IMR-90 (cell line): ENCODE data around the gene CDHR2. TPM values are rescaled to one million over a fixed set of nuclear protein-coding genes. Genes with fewer than 3 reads are reported as not detected.

Source experiments
- ATAC-seq: fragments of 200-7000 bp; cut with Tn5 transposase; 2 replicates; pipeline ENCODE4 v1.9.1; 2020; ENCODE audit warnings: low read depth, mild to moderate bottlenecking, moderate library complexity
- BruUV-seq: library from RNA; stranded (reverse); fragments of 400-500 nt; replicated peaks from 2 replicates; lab custom pipeline; 2021; lab: Mats Ljungman, UMichigan
- CTCF ChIA-PET: fragments of 300-600 bp; formaldehyde crosslinking; extraction: SDS; loops from one replicate; lab custom pipeline; 2021; ENCODE audit warnings: antibody characterized with exemption; lab: Yijun Ruan, JAX
- POLR2A ChIA-PET: fragments of 300-600 bp; sonication (Branson Sonifier 250); formaldehyde crosslinking; loops from one replicate; lab custom pipeline; 2022; ENCODE audit warnings: antibody characterized with exemption; ENCODE audit not compliant: unreplicated experiment; lab: Charles Lee
- DNase-seq: peaks from one replicate; pipeline ENCODE4 v3.0.0; 2013
- H2AFZ ChIP-seq: replicated peaks from 2 replicates; pipeline ENCODE3; 2013; ENCODE audit warnings: low read length, mild to moderate bottlenecking; ENCODE audit not compliant: poor library complexity
- H2AK5ac ChIP-seq: 2 replicates; pipeline ENCODE4 v1.6.1; 2013; ENCODE audit warnings: low read depth, low read length, inconsistent platforms
- H2AK9ac ChIP-seq: replicated peaks from 2 replicates; pipeline ENCODE3; 2013; ENCODE audit warnings: mild to moderate bottlenecking, low read depth, low read length, moderate library complexity; ENCODE audit not compliant: poor library complexity
- H2BK120ac ChIP-seq: 2 replicates; pipeline ENCODE4 v1.6.1; 2013; ENCODE audit warnings: low read depth, low read length, inconsistent platforms
- H2BK15ac ChIP-seq: 3 replicates; pipeline ENCODE4 v1.6.1; 2013; ENCODE audit warnings: low read depth, low read length, inconsistent platforms
- H2BK20ac ChIP-seq: 2 replicates; pipeline ENCODE4 v1.6.1; 2013; ENCODE audit warnings: low read depth, mild to moderate bottlenecking, inconsistent platforms, low read length, moderate library complexity
- H2BK5ac ChIP-seq: 2 replicates; pipeline ENCODE4 v1.6.1; 2013; ENCODE audit warnings: mild to moderate bottlenecking, low read depth, low read length, inconsistent platforms; ENCODE audit not compliant: poor library complexity, severe bottlenecking
- H3K14ac ChIP-seq: replicated peaks from 2 replicates; pipeline ENCODE4 v1.6.1; 2013; ENCODE audit warnings: low read depth, low read length, inconsistent platforms
- H3K18ac ChIP-seq: 2 replicates; pipeline ENCODE4 v1.6.1; 2013; ENCODE audit warnings: low read depth, low read length, control low read depth
- H3K23ac ChIP-seq: 2 replicates; pipeline ENCODE4 v1.6.1; 2013; ENCODE audit warnings: low read depth, low read length, inconsistent platforms
- H3K27ac ChIP-seq: 2 replicates; pipeline ENCODE4 v1.5.1; 2013; ENCODE audit warnings: mild to moderate bottlenecking, control low read depth, low read length; ENCODE audit not compliant: insufficient read depth
- H3K27me3 ChIP-seq: 2 replicates; pipeline ENCODE4 v1.6.1; 2013; ENCODE audit warnings: low read length; ENCODE audit not compliant: control insufficient read depth, insufficient read depth
- H3K36me3 ChIP-seq: 2 replicates; pipeline ENCODE4 v1.6.1; 2013; ENCODE audit warnings: low read length, mixed read lengths; ENCODE audit not compliant: control insufficient read depth, insufficient read depth
- H3K4ac ChIP-seq: 2 replicates; pipeline ENCODE4 v1.6.1; 2013; ENCODE audit warnings: low read depth, low read length, inconsistent platforms
- H3K4me1 ChIP-seq: 2 replicates; pipeline ENCODE4 v1.6.1; 2013; ENCODE audit warnings: low read length, mixed read lengths; ENCODE audit not compliant: control insufficient read depth, insufficient read depth
- H3K4me2 ChIP-seq: 2 replicates; pipeline ENCODE4 v1.6.1; 2013; ENCODE audit warnings: low read depth, mild to moderate bottlenecking, control low read depth, low read length, moderate library complexity
- H3K4me3 ChIP-seq: 2 replicates; pipeline ENCODE4 v1.5.1; 2013; ENCODE audit warnings: low read depth, mild to moderate bottlenecking, control low read depth, low read length, moderate library complexity; ENCODE audit not compliant: insufficient read depth
- H3K56ac ChIP-seq: 2 replicates; pipeline ENCODE4 v1.6.1; 2013; ENCODE audit warnings: low read length, inconsistent platforms; ENCODE audit not compliant: insufficient read depth; ENCODE audit errors: extremely low read depth
- H3K79me1 ChIP-seq, 2 experiments: 2 replicates each; pipeline ENCODE4 v1.6.1; 2013; ENCODE audit warnings: low read length in 2 of 2, inconsistent platforms in 1 of 2, low read depth in 1 of 2
- H3K9ac ChIP-seq: 2 replicates; pipeline ENCODE4 v1.6.1; 2013; ENCODE audit warnings: low read depth, low read length, control low read depth
- H3K9me1 ChIP-seq: 2 replicates; pipeline ENCODE4 v1.6.1; 2013; ENCODE audit warnings: low read length, inconsistent platforms; ENCODE audit not compliant: insufficient read depth
- H3K9me3 ChIP-seq: 2 replicates; pipeline ENCODE4 v1.6.1; 2013; ENCODE audit warnings: low read length; ENCODE audit not compliant: control insufficient read depth, insufficient read depth
- H4K20me1 ChIP-seq: 2 replicates; pipeline ENCODE4 v1.6.1; 2013; ENCODE audit warnings: low read length, inconsistent platforms; ENCODE audit not compliant: insufficient read depth
- H4K5ac ChIP-seq: 2 replicates; pipeline ENCODE4 v1.6.1; 2013; ENCODE audit warnings: mild to moderate bottlenecking, low read depth, low read length, control low read depth
- H4K8ac ChIP-seq, 2 experiments: 2 replicates each; pipeline ENCODE4 v1.6.1; 2013; ENCODE audit warnings: low read depth in 2 of 2, low read length in 2 of 2, control low read depth in 1 of 2, inconsistent platforms in 1 of 2
- H4K91ac ChIP-seq: 2 replicates; pipeline ENCODE4 v1.6.1; 2013; ENCODE audit warnings: low read depth, low read length, inconsistent platforms; ENCODE audit not compliant: insufficient read depth
- CEBPB ChIP-seq: IDR thresholded peaks from 2 replicates; pipeline ENCODE4 v1.6.1; 2012; ENCODE audit warnings: low read depth, low read length, improper control_type of control experiment
- CHD1 ChIP-seq: IDR thresholded peaks from 2 replicates; pipeline ENCODE4 v1.6.1; 2012; ENCODE audit warnings: low read depth, low read length, improper control_type of control experiment
- CTCF ChIP-seq: conservative IDR thresholded peaks from 2 replicates; pipeline ENCODE4 v1.5.1; 2012; ENCODE audit warnings: mild to moderate bottlenecking, low read depth, low read length, improper control_type of control experiment
- ELK1 ChIP-seq: fragments of 150-350 bp; IDR thresholded peaks from 2 replicates; pipeline ENCODE4 v1.6.1; 2016; ENCODE audit warnings: low read depth, mild to moderate bottlenecking, low read length, moderate library complexity, borderline replicate concordance
- FOS ChIP-seq: fragments of 150-350 bp; IDR thresholded peaks from 2 replicates; pipeline ENCODE4 v1.6.1; 2016; ENCODE audit warnings: low read depth, low read length
- MAFK ChIP-seq: IDR thresholded peaks from 2 replicates; pipeline ENCODE4 v1.6.1; 2012; ENCODE audit warnings: low read depth, low read length, improper control_type of control experiment
- MXI1 ChIP-seq: IDR thresholded peaks from 2 replicates; pipeline ENCODE4 v1.6.1; 2012; ENCODE audit warnings: low read depth, mild to moderate bottlenecking, low read length, moderate library complexity, borderline replicate concordance
- NFE2L2 ChIP-seq: fragments of 150-350 bp; IDR thresholded peaks from 2 replicates; pipeline ENCODE4 v1.6.1; 2016; ENCODE audit warnings: low read depth, mild to moderate bottlenecking, low read length
- POLR2A ChIP-seq: IDR thresholded peaks from 2 replicates; pipeline ENCODE4 v1.6.1; 2012; ENCODE audit warnings: mild to moderate bottlenecking, low read depth, low read length
- RAD21 ChIP-seq: IDR thresholded peaks from 2 replicates; pipeline ENCODE4 v1.6.1; 2012; ENCODE audit warnings: low read length, improper control_type of control experiment
- RCOR1 ChIP-seq: IDR thresholded peaks from 2 replicates; pipeline ENCODE4 v1.6.1; 2012; ENCODE audit warnings: mild to moderate bottlenecking, low read length, improper control_type of control experiment; ENCODE audit not compliant: insufficient replicate concordance
- SMC3 ChIP-seq: fragments of 150-350 bp; IDR thresholded peaks from 2 replicates; pipeline ENCODE4 v1.6.1; 2016; ENCODE audit warnings: low read depth, mild to moderate bottlenecking, antibody characterized with exemption, low read length, moderate library complexity
- USF2 ChIP-seq: fragments of 150-350 bp; IDR thresholded peaks from 2 replicates; pipeline ENCODE4 v1.6.1; 2017; ENCODE audit warnings: mild to moderate bottlenecking, antibody characterized with exemption, low read length, low read depth
- WGBS, 2 experiments: methylation state at CpG; one replicate each; pipeline versions ENCODE4 v1.1.5 to v1.1.7; 2013; ENCODE audit warnings: missing lambda C conversion rate in 2 of 2; ENCODE audit not compliant: insufficient read length in 1 of 2; ENCODE audit errors: extremely low coverage in 2 of 2; 5-methylcytosine and 5-hydroxymethylcytosine counted together
- dilution Hi-C: fragments of 300-500 bp; cut with HindIII; formaldehyde crosslinking; loops from one replicate; pipeline ENCODE4 v1.14.3; 2018; ENCODE audit warnings: low sequenced_read_pairs; ENCODE audit not compliant: unreplicated experiment
- in situ Hi-C: fragments of 300-500 bp; cut with MboI; formaldehyde crosslinking; loops from 3 replicates; pipeline ENCODE4 v1.14.3; 2019; ENCODE audit warnings: low sequenced_read_pairs, inconsistent platforms, mixed read lengths
- intact Hi-C: fragments of 100-400 bp; cut with micrococcal nuclease; formaldehyde crosslinking; loops from 2 replicates; pipeline ENCODE4 v1.10.0; 2022
- polyA plus RNA-seq, 3 experiments: library from polyadenylated mRNA; depleted of rRNA; stranded (reverse); fragments of >200 nt; gene quantifications; 2 replicates each; pipeline ENCODE4 v1.2.3, GENCODE V29; 2012; ENCODE audit warnings: low replicate concordance in 1 of 3
- total RNA-seq: library from RNA; depleted of rRNA; stranded (reverse); fragments of >200 nt; gene quantifications from 2 replicates; pipeline ENCODE4 v1.2.3, GENCODE V29; 2012

CDHR2 gene
- total and polyA plus RNA-seq, 2 of the 4 experiments (the other 2 are of a cell fraction) = not detected

- H2BK20ac ChIP-seq = no peak overlapping the region
- CTCF ChIA-PET = no interaction called here
- peak overlapping the region; percentile 38; the same call in 1 of the 2 replicates for H2BK120ac ChIP-seq
- peak overlapping the region; percentile 57; the same call in 1 of the 2 replicates for H3K14ac ChIP-seq
- H3K9me1 ChIP-seq = peaks cover 15% of the 10 kb centered on the region; the same call in 1 of the 2 replicates
- H3K4ac ChIP-seq = peak overlapping the region; percentile 74
- no TSS peak for BruUV-seq
- peak overlapping the region; percentile 97 for H2AFZ ChIP-seq
- dilution Hi-C loops (no loop called here), in situ Hi-C loops (no loop called here), intact Hi-C loops (loop anchor here (2.0 kb wide), 3 partner anchors 78 to 120 kb away; partner anchors contain the start of genes CLTB and FAF2)
- no peaks in the 10 kb centered on the region for H3K27me3 ChIP-seq
- peaks cover 28% of the 10 kb centered on the region for H4K20me1 ChIP-seq
- peak overlapping the region; percentile 99 for H2AK9ac ChIP-seq
- peak overlapping the region; percentile 85 for H3K27ac ChIP-seq
- H3K4me2 ChIP-seq = peak overlapping the region; percentile 76
- H3K9ac ChIP-seq = peak overlapping the region; percentile 74
- H2BK5ac ChIP-seq = peak overlapping the region; percentile 75
- ATAC-seq (peak; percentile 18), DNase-seq (peak; percentile 74)
- H3K18ac ChIP-seq = peak overlapping the region; percentile 8; the same call in 1 of the 2 replicates
- H3K23ac ChIP-seq = peak overlapping the region; percentile 48; the same call in 1 of the 2 replicates
- H3K9me3 ChIP-seq = no peaks in the 10 kb centered on the region
- peak overlapping the region; percentile 66 for H4K91ac ChIP-seq
- 0% methylated on average over 2 of the region's 43 CpGs; no CpG with 5 or more reads in 1 of the 2 experiments for WGBS, 2 experiments
- peak overlapping the region; percentile 34 to 66; a peak in 2 of 4 replicates for H4K8ac ChIP-seq
- H3K4me3 ChIP-seq = peak overlapping the region; percentile 69
- H3K56ac ChIP-seq = peak overlapping the region; percentile 68; the same call in 1 of the 2 replicates
- H4K5ac ChIP-seq = peak overlapping the region; percentile 3; the same call in 1 of the 2 replicates
- peak overlapping the region; percentile 54; the same call in 1 of the 2 replicates for H2AK5ac ChIP-seq
- peaks cover 24% of the 10 kb centered on the region for H3K4me1 ChIP-seq
- H3K36me3 ChIP-seq = peaks cover 7% of the 10 kb centered on the region
- H2BK15ac ChIP-seq = no peak overlapping the region
- H3K79me1 ChIP-seq = peaks cover 23 to 44% of the 10 kb centered on the region in 2 experiments
- POLR2A ChIA-PET = no interaction called here
- TF ChIP-seq SMC3 = no peak
- TF ChIP-seq RAD21 = no peak
- no peak for TF ChIP-seq ELK1
- TF ChIP-seq CTCF = no peak
- no peak for TF ChIP-seq RCOR1
- no peak for TF ChIP-seq MAFK
- TF ChIP-seq USF2 = no peak
- TF ChIP-seq CEBPB = no peak
- no peak for TF ChIP-seq FOS
- TF ChIP-seq NFE2L2 = no peak
- TF ChIP-seq CHD1 = no peak
- TF ChIP-seq MXI1 = peak; percentile 98
- no peak; the same call in 1 of the 2 replicates for TF ChIP-seq POLR2A
These were observed 12.8 kb upstream of the CDHR2 start for GRCh38 chr5:176536132-176536901.
